Bronchial epithelial cell (primary cell): ENCODE measurements around the gene SMAD1. TPM values are rescaled to one million over a fixed set of nuclear protein-coding genes. Genes with fewer than 3 reads are reported as not detected.

ENCODE experiments used
- DNase-seq: peaks from one replicate; pipeline ENCODE4 v3.0.0-alpha.2; 2010; ENCODE audit warnings: low read depth
- FAIRE-seq: peaks from 2 replicates; lab custom pipeline; 2011; peaks lifted over from hg19 to GRCh38; lab: Jason Lieb, UNC
- H3K27me3 ChIP-seq: 2 replicates; pipeline ENCODE4 v1.5.1; 2011; ENCODE audit warnings: low read length; ENCODE audit not compliant: control insufficient read depth, insufficient read depth
- H3K36me3 ChIP-seq: 2 replicates; pipeline ENCODE4 v1.5.1; 2011; ENCODE audit warnings: low read length; ENCODE audit not compliant: control insufficient read depth, insufficient read depth
- H3K4me3 ChIP-seq: 2 replicates; pipeline ENCODE4 v1.5.1; 2011; ENCODE audit warnings: mild to moderate bottlenecking, low read depth, low read length, control low read depth
- CTCF ChIP-seq: IDR thresholded peaks from 2 replicates; pipeline ENCODE4 v1.5.1; 2011; ENCODE audit warnings: mild to moderate bottlenecking, moderate library complexity, low read length, control low read depth, inconsistent platforms; ENCODE audit not compliant: insufficient read depth, severe bottlenecking
- total RNA-seq: library from RNA; depleted of rRNA; stranded (reverse); fragments of >200 nt; gene quantifications from 2 replicates; pipeline ENCODE4 v1.2.1, GENCODE V29; 2014

Gene SMAD1
- total RNA-seq, 1 donor from 2014 or later, result 11.1 TPM

GRCh38 chr4:145523117-145523516 is 41.5 kb downstream of the SMAD1 start:
- Histone ChIP-seq H3K4me3 (no peak overlapping the region), H3K27me3 (no peaks in the 10 kb centered on the region), H3K36me3 (no peaks in the 10 kb centered on the region)
- FAIRE-seq (no peak), DNase-seq (peak; percentile 88)
- TF ChIP-seq CTCF, result no peak

- no peak for TF ChIP-seq CTCF
- FAIRE-seq, result no peak
- DNase-seq, result no peak
- Histone ChIP-seq H3K4me3 (no peak overlapping the region), H3K36me3 (no peaks in the 10 kb centered on the region), H3K27me3 (no peaks in the 10 kb centered on the region)
These were observed 42.9 kb downstream of the SMAD1 start for GRCh38 chr4:145524552-145524951.

GRCh38 chr4:145525291-145525740 is 43.7 kb downstream of the SMAD1 start:
- DNase-seq (no peak), FAIRE-seq (no peak)
- no peak for TF ChIP-seq CTCF
- no peaks in the 10 kb centered on the region for H3K27me3 ChIP-seq
- H3K4me3 ChIP-seq, result no peak overlapping the region
- H3K36me3 ChIP-seq, result no peaks in the 10 kb centered on the region

- FAIRE-seq (no peak), DNase-seq (no peak)
- TF ChIP-seq CTCF, result no peak
- Histone ChIP-seq H3K27me3 (no peaks in the 10 kb centered on the region), H3K36me3 (no peaks in the 10 kb centered on the region), H3K4me3 (no peak overlapping the region)
These were observed 46.1 kb downstream of the SMAD1 start for GRCh38 chr4:145527773-145528172.

- FAIRE-seq (no peak), DNase-seq (no peak)
- no peaks in the 10 kb centered on the region for H3K27me3 ChIP-seq
- TF ChIP-seq CTCF, result no peak
- H3K4me3 ChIP-seq, result no peak overlapping the region
- H3K36me3 ChIP-seq, result no peaks in the 10 kb centered on the region
These were observed 46.9 kb downstream of the SMAD1 start for GRCh38 chr4:145528601-145529000.

- TF ChIP-seq CTCF, result no peak
- DNase-seq (no peak), FAIRE-seq (no peak)
- Histone ChIP-seq H3K4me3 (no peak overlapping the region), H3K36me3 (no peaks in the 10 kb centered on the region), H3K27me3 (no peaks in the 10 kb centered on the region)
These were observed 48.5 kb downstream of the SMAD1 start for GRCh38 chr4:145530189-145530588.
